HT1080 (cell line): ENCODE results near the gene DLX4. TPM values are rescaled to one million over a fixed set of nuclear protein-coding genes. Genes with fewer than 3 reads are reported as not detected.

ENCODE experiments used
- DNase-seq: peaks from one replicate; pipeline ENCODE4 v3.0.0-alpha.2; 2015; ENCODE audit warnings: low read depth
- small RNA-seq: library from RNA; depleted of rRNA; stranded (forward); fragments of <200 nt; gene quantifications from one replicate; pipeline ENCODE3, GENCODE V24; 2014
- total RNA-seq: library from RNA; depleted of rRNA; stranded (reverse); fragments of >200 nt; shearing (Covaris generic); gene quantifications from 2 replicates; pipeline ENCODE4 v1.2.3, GENCODE V29; 2014; rRNA removed

Gene DLX4
- total RNA-seq, 1 experiment from 2014 or later = 0.31 TPM

DNA sequence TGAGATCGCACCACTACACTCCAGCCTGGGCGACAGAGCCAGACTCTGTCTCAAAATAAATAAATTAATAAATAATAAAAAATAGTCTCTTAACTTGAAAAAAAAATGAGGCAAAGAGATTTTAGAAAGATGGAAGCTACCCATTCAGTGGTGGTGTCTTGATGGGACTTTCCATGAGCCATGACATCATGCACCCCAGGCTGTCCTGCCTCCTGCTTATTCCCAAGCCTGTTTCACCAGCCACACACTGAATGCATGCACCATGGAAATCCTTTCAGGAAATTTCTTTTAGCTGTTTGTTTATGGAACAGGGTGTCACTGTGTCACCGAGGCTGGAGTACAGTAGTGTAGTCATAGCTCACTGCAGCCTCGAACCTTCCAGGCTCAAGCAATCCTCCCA, 34.9 kb downstream of the DLX4 start:
- DNase-seq = no peak

DNA sequence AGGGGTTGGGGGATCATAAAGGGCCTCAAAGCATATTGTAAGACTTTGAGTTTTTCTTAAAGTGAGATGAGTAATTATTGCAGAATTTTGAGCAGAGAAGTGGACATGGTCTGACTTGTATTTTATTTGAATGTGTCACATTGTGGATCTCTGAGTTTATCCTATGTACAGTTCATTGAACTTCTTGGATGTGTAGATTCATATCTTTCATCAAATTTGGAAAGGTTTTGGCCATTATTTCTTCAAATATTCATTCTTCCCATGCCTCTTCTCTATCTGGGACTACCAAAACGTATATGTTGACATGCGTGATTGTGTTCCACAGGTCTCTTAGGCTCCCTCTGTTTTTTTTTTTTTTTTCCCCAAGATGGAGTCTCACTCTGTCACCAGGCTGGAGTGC, 40.3 kb downstream of the DLX4 start:
- DNase-seq = no peak

DNA sequence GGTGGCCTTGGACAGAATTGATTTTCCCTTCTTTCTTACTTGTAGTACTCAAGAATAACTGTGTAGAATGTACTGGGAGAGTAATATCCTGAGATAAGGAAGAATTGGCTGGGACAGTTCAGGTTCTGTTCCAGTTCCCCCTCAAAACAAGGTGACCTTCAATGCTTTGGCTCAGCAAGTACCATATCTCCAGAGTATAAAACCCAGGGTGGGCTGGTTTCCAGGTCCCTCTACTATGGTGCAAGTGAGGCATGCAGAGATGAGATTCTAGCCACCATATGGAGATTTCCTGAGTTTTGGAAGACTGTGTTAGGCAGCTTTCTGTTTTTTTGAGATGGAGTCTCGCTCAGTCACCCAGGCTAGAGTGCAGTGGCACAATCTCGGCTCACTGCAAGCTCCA, 44.1 kb downstream of the DLX4 start:
- DNase-seq = no peak

DNA sequence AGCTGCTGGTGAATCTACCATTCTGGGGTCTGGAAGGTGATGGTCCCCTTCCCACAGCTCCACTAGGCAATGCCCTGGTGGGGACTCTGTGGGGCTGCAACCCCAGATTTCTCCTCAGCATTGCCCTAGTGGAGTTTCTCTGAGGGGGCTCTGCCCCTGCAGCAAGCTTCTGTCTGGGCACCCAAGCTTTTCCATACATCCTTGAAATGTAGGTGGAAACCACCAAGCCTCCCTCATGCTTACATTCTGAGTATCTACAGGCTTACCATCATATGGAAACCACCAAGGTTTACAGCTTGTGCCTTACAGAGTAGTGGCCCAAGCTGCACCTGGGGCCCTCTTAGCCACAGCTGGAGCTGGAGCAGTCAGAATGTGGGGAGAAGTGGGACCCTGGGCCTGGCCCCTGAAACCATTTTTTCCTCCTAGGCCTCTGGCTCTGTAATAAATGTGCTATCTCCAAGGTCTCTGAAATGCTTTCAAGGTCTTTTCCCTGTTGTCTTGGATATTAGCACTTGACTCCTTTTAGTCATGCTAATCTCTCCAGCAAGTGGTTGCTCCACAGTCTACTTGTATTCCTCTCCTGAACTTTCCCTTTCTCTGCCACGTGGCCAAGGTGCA, 45.6 kb downstream of the DLX4 start:
- DNase-seq = no peak

DNA sequence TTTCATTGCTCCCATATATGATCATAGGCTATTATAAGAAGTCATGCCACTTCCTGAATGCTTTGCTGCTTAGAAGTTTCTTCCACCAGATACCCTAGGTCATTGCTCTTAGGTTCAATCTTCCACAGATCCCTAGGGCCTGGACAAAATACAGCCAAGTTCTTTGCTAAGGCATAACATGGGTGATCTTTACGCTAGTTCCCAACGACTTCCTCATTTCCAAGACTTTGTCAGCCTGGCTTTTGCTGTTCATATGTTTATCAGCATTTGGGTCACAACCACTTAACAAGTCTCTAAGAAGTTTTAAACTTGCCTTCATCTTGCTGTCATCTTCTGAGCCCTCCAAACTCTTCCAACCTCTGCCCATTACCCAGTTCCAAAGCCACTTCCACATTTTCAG, 46.2 kb downstream of the DLX4 start:
- no peak for DNase-seq

DNA sequence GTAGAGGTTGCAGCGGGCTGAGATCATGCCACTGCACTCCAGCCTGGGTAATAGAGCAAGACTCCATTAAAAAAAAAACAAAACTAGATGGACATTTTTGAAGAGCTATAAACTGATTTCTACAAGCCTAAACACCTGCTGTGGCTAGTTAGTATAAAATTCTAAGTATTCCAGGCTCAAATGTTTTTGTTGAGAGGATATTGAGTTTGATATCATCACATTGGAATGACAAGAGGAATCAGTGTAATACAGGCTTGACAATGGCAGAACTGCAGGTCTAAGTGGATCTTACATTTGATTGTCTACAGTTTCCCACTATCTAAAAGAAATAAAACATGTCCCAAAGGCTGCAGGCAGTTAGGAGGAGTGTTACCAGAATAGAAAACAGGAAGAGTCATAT, 49.9 kb downstream of the DLX4 start:
- no peak for DNase-seq

DNA sequence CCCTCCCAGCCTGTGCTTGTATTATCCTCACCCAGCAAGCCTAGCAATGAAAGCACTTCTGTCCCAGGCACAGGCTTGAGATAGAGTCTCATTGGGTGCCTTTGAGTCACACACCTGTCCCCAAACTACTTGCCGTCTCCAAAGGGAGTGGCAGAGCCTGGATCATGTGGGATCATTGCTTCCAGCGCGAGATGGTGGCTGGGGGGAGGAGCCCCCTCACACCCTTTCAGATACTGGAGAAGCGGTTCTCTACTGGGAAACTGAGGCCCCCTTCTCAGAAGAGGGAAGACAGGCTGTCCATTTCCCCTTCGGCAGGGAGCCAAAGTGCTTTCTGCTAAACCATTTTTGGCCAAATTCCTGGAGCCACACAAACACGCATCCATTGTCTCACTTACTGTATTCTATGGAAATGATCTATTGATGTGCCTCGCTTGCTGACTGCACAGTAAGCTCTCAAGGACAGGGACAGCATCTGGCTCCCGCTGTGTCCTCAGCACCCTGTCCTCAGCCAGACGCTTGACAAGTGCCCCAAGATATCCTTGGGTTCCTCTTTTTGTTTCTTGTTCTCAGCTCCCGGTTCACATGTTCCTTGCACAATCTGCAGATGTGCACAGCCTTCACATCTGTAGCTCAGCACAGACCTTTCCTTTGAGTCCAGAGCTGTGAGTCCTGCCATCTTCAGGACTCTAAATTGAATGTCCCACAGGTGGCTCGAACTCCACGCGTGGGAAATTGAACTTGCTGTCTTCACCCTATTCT, 52.0 kb downstream of the DLX4 start:
- DNase-seq = no peak

DNA sequence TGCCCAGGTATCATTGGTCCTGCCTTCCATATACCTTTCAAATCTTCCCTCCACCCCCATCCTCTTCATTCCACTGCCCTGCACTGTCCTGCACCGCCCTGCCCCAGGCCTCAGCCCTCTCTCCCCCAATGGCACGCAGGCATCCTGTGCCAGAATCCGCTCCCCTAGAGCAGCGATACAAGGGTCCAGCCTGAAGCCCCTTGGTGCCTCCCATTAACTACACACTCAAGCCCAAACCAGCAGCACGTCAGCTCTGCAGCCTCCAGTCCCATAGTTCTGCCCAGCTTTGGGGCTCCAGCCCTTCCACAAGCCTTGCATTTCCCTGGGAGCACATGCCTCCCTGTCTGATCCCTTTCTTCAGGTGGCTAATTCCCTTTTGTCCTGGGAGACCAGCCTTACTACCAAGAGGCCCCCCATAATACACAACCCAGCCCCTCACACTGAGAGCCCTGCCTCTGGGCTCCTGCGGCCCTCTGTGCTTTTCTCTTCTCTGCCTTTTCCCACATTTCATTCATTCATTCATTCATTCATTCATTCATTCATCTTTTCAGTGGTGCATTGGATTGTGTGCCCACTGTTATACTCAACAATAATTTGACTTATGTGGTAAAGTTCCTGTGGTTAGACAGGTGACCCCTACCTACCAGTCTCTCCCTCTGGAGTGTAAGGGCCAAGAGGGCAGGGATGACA, 52.8 kb downstream of the DLX4 start:
- DNase-seq = no peak

DNA sequence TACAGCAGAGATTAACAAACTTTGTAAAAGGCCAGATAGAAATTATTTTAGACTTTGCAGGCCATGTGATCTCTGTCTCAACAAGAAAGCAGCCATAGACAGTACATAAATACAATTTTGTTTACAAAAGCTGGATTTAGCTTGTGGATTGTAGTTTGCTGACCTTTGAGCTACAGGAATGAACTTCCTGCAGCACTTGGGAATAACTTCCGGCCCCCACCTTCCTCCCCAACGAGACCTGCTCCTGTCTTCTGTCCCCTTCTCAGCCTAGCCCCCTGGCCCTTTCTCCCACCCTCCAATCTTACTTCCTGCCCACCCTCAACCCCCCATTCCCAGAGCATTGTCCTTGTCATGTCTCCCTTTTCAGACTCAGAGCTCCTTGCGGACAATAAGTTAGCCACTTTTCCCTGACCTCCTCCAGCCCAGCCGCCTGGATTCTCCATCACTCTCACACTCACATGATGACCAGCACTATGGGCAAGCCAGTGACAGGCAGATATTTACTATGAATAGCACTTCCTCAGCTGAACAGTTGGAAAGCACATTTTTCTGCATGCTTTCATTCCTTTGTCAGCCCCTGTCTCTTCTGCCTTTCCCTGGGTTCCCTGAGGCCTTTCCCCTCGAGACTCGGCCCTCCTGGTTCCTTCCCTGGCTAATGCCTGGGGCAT, 53.6 kb downstream of the DLX4 start:
- no peak for DNase-seq

DNA sequence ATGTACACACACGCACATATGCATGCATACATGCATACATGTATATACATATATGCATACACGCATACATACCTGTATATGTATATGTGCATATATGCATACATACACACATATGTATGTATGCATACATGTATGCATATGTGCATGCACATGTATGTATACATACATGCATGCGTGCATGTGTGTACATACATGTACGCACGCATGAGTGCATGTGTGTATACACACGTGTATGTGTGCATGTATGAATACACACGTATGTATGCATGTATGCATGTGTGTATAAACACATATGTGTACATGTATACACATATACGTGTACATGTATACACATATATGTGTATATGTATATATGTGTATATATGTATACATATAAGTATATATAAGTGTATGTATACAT, 54.5 kb downstream of the DLX4 start:
- no peak for DNase-seq

Small RNA genes within 50 kb of the gene (small RNA-seq; reads per million reads assigned to genes)
- gene RNU6-1313P = not detected

Other genes starting within 250 kb of the DLX4 start
- 3.3 and 5.4 TPM in 2 replicates for gene FAM117A, start 205.1 kb upstream of the DLX4 start, total RNA-seq
- 26.6 and 27.9 TPM in 2 replicates for gene KAT7, start 180.5 kb upstream of the DLX4 start, total RNA-seq
- 0.20 TPM in 1 of 2 replicates, not detected in the other for gene TAC4, start 121.1 kb upstream of the DLX4 start, total RNA-seq
- gene DLX3, start 26.0 kb downstream of the DLX4 start, total RNA-seq = 0.13 TPM in 1 of 2 replicates, not detected in the other
- gene ITGA3, start 86.9 kb downstream of the DLX4 start, total RNA-seq = 680 and 729 TPM in 2 replicates
- gene PDK2, start 126.2 kb downstream of the DLX4 start, total RNA-seq = 3.3 and 3.9 TPM in 2 replicates
- 0.50 TPM in 1 of 2 replicates, not detected in the other for gene SAMD14, start 161.0 kb downstream of the DLX4 start, total RNA-seq
- 38.7 and 46.4 TPM in 2 replicates for gene PPP1R9B, start 181.5 kb downstream of the DLX4 start, total RNA-seq
- not detected in 2 replicates for gene SGCA, start 196.8 kb downstream of the DLX4 start, total RNA-seq
- 1.3 and 1.4 TPM in 2 replicates for gene COL1A1, start 232.4 kb downstream of the DLX4 start, total RNA-seq